Activated naive CD4-positive, alpha-beta T cell treated with anti-CD3 and anti-CD28 coated beads, Interleukin-2, amount 10 ng/mL, durations not matched to agents 7 days and 5 days (primary cell): ENCODE results near the gene DCHS2.

Experiments used
- CTCF ChIA-PET: fragments of 350-600 bp; sonication (Branson Sonifier 250); formaldehyde crosslinking; loops from one replicate; lab custom pipeline; 2021; ENCODE audit warnings: antibody characterized with exemption; lab: Charles Lee
- DNase-seq: peaks from one replicate; pipeline ENCODE4 v3.0.0-alpha.2; 2020
- H3K27ac Mint-ChIP-seq: one replicate; pipeline ENCODE4 v1.8.0; 2021; ENCODE audit warnings: mild to moderate bottlenecking, moderate library complexity, mixed read lengths
- H3K27me3 Mint-ChIP-seq: one replicate; pipeline ENCODE4 v1.8.0; 2021; ENCODE audit warnings: mild to moderate bottlenecking, mixed read lengths
- H3K36me3 Mint-ChIP-seq: one replicate; pipeline ENCODE4 v1.8.0; 2021; ENCODE audit warnings: mixed read lengths
- H3K4me1 Mint-ChIP-seq: one replicate; pipeline ENCODE4 v1.8.0; 2021; ENCODE audit warnings: mixed read lengths
- H3K4me3 Mint-ChIP-seq: one replicate; pipeline ENCODE4 v1.8.0; 2021; ENCODE audit warnings: mild to moderate bottlenecking, moderate library complexity, mixed read lengths
- H3K9me3 Mint-ChIP-seq: one replicate; pipeline ENCODE4 v1.8.0; 2021; ENCODE audit warnings: mixed read lengths

DCHS2 gene

DNA sequence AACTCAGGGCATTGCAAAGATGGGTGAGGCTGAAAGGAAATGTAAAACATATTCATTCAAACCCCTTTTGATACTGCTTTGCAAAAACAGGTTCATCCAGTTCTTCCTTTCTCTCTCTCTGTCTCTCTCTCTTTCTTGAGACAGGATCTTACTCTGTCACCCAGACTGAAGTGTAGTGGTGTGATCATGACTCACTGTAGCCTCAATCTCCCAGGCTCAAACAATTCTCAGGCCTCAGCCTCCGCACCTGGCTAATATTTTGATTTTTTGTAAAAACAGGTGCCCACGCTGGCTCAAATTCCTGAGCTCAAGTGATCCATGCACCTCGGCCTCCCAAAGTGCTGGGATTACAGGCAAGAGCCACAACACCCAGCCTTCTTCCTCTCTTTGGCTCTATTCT, 15.6 kb upstream of the DCHS2 start:
- peaks cover 15% of the 10 kb centered on the region for H3K27me3 Mint-ChIP-seq
- H3K36me3 Mint-ChIP-seq = no peaks in the 10 kb centered on the region
- no peaks in the 10 kb centered on the region for H3K4me1 Mint-ChIP-seq
- no peaks in the 10 kb centered on the region for H3K9me3 Mint-ChIP-seq
- H3K27ac Mint-ChIP-seq = no peak overlapping the region
- H3K4me3 Mint-ChIP-seq = no peak overlapping the region
- DNase-seq = no peak
- CTCF ChIA-PET = interaction anchor here (1.0 to 2.4 kb wide), 6 partner anchors 16 to 721 kb away, joined by 3 to 17 read pairs (median 6); no protein-coding TSS in a partner anchor

DNA sequence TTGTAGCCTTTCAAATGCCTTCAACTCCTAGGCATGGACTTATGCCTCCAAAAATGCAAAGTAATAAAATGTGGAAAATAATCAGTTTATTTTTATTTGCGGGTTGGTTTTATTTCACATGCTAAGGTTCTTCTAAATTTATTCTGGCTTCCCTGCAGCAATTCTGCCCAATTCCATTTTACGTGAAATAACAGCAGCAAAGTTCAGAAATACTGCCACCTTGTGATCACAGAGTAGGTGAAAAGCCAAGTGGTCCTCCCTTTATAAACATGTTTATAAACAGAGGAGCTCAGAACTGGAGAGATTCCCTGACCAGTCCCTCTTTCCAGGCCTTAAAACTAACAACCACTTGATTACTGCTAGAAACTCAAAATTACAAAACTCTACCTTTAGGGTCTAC, 14.7 kb upstream of the DCHS2 start:
- Mint-ChIP-seq H3K27me3 (peaks cover 15% of the 10 kb centered on the region), H3K4me3 (no peak overlapping the region), H3K4me1 (no peaks in the 10 kb centered on the region), H3K9me3 (no peaks in the 10 kb centered on the region), H3K36me3 (no peaks in the 10 kb centered on the region), H3K27ac (no peak overlapping the region)
- CTCF ChIA-PET = interaction anchor here (0.7 to 2.4 kb wide), 10 partner anchors 9 to 720 kb away, joined by 3 to 17 read pairs (median 4); no protein-coding TSS in a partner anchor
- DNase-seq = no peak

DNA sequence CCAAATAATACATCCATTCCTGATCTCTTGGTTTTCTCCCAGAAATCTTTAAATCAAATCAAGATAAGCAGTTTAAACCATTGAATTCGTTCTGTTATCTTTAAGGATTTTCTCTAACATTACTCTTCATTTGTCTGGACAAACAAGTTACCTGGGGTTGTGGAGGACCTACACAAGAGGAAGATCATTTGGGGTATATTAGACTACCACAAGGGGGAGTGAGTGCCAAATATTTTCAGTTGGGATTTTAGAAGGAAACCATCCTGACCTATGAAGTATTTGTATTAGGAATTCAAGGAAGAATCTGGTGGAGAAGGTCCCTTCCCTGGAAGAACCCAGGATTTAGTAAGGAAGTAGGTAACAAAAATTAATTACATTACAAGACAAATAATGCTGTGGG, 12.0 kb upstream of the DCHS2 start:
- Mint-ChIP-seq H3K4me1 (no peaks in the 10 kb centered on the region), H3K27ac (no peak overlapping the region), H3K4me3 (no peak overlapping the region), H3K9me3 (no peaks in the 10 kb centered on the region), H3K36me3 (no peaks in the 10 kb centered on the region), H3K27me3 (peaks cover 27% of the 10 kb centered on the region)
- no peak for DNase-seq
- CTCF ChIA-PET = interaction anchor here (0.7 to 1.0 kb wide), 4 partner anchors 10 to 137 kb away, joined by 3 to 4 read pairs (median 3); no protein-coding TSS in a partner anchor

DNA sequence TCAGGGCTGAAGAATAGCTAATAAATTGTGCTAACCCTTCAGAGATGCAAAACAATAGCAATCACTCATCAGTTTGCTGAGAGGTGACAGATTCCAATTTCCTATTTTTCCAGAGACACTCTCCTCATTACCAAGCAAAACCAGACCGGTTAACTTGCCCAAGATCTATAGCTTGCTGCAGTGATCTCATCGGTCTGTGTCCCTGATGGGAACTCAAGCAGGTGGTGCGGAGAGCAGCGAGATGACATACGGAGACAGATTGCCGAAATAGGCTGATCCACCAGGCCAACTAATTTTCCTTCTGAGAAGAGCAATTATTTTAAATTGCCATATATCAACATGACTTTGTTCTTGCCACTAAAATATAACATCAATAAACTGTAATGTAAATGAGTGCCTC, 10.5 kb upstream of the DCHS2 start:
- Mint-ChIP-seq H3K4me3 (no peak overlapping the region), H3K4me1 (no peaks in the 10 kb centered on the region), H3K27me3 (peaks cover 29% of the 10 kb centered on the region), H3K36me3 (no peaks in the 10 kb centered on the region), H3K27ac (no peak overlapping the region), H3K9me3 (no peaks in the 10 kb centered on the region)
- CTCF ChIA-PET = interaction anchor here (0.7 to 0.8 kb wide), 2 partner anchors 16 to 216 kb away, joined by 3 read pairs; no protein-coding TSS in a partner anchor
- no peak for DNase-seq

DNA sequence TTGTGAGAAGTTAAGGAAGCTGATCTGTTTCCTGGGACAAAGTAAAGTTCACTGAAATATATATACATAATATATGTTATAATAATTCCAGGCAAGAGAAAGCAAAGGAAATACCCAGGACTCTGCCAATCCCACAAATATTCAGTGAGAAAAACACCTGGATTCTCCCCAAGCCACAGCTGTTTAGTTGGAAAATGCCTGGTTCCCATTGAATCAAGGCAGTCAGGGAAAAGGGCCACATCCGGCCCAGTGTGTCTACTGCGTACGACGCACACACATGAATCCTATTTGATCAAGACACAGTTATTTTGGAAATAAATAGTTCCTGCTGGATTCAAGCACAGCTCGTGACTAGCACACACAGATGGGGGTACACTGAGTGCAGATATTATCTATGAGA, 6.3 kb upstream of the DCHS2 start:
- Mint-ChIP-seq H3K4me3 (no peak overlapping the region), H3K27ac (no peak overlapping the region), H3K9me3 (no peaks in the 10 kb centered on the region), H3K27me3 (peaks cover 43% of the 10 kb centered on the region), H3K4me1 (no peaks in the 10 kb centered on the region), H3K36me3 (no peaks in the 10 kb centered on the region)
- DNase-seq = no peak
- CTCF ChIA-PET = interaction anchor here (0.8 kb wide), 1 partner anchor 8 kb away, joined by 3 read pairs; no protein-coding TSS in a partner anchor

DNA sequence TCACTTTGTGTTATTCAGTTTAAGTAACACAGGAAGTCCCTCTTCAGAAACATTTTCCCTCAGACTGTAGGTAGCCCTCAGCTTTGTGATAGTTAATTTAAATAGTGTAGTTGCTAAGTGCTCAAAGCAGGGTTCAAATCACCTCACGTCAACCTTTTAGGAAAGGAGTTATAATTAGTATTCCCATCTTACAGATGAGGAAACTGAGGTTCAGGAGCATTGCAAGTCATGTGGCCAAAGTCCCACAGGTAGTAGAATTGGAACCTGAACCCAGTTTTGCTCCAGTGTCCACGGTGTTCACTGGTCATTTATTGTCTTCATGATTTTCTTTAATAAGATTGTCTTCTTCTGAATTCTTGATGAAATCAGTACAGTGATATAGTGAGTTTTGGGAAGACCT, 4.3 kb upstream of the DCHS2 start:
- Mint-ChIP-seq H3K4me1 (peaks cover 14% of the 10 kb centered on the region), H3K4me3 (no peak overlapping the region), H3K27me3 (peaks cover 55% of the 10 kb centered on the region), H3K9me3 (no peaks in the 10 kb centered on the region), H3K27ac (no peak overlapping the region), H3K36me3 (no peaks in the 10 kb centered on the region)
- DNase-seq = no peak
- CTCF ChIA-PET = no interaction called here

DNA sequence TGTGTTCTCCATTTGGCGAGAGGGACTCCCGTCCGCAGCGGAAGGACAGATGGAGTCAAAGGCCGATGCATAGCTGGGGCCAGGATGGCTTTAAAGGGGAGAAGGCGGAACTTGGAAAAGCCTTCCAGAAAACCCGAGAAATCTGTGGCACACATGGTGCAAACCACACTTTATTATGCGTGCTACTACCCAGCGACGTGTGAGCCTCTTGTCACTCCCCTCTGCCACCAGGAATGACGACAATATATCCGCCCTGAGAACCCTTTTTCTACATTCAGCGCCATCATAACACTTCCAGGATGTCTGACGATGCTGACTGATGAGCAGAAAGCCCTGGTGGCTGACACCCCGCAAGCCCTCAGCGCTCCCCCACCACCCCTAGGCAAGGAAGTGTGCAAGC, 689 bp upstream of the DCHS2 start:
- H3K27me3 Mint-ChIP-seq = peaks cover 74% of the 10 kb centered on the region
- H3K9me3 Mint-ChIP-seq = no peaks in the 10 kb centered on the region
- H3K36me3 Mint-ChIP-seq = no peaks in the 10 kb centered on the region
- peaks cover 18% of the 10 kb centered on the region for H3K4me1 Mint-ChIP-seq
- CTCF ChIA-PET = no interaction called here
- H3K4me3 Mint-ChIP-seq = peak overlapping the region; percentile 38
- H3K27ac Mint-ChIP-seq = no peak overlapping the region
- DNase-seq = no peak

DNA sequence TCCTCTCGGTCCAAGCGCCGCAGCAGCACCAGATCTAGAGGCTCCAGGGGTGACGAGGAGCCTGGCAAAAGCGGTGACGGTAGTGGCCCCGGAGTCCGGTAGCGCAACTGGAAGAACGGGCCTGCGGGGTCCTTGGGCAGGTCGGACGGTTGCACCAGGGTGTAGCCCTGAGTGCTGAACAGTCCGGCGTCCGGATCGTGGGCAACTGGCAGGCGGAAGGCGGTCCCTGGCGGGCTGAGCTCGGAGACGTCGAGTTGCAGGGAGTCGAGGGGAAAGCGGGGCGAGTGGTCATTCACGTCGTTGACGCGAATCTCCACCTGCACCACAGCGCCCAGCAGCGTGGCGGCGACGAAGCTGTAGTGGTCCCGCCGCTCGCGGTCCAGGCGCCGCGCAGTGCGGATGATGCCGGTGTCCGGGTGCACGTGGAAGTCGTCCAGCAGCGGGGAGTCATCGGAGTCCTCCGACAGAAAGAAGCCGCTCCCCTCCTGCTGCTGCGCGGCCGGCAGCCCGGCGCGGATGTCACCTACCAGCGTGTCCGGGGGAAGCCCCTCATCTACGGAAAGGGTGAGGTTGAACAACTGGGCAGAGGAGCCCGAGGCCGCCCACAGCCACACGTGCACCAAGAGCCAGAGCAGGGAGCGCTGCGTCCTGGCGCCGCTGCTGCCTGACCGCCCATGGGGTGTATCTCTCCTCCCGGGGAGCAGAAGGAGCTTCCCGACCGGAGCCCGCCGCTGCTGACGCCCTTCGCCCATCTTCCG, 837 bp downstream of the DCHS2 start:
- Mint-ChIP-seq H3K27me3 (peaks cover 64% of the 10 kb centered on the region), H3K27ac (peak overlapping the region; percentile 52), H3K36me3 (no peaks in the 10 kb centered on the region), H3K4me1 (peaks cover 18% of the 10 kb centered on the region), H3K4me3 (peak overlapping the region; percentile 55), H3K9me3 (no peaks in the 10 kb centered on the region)
- CTCF ChIA-PET = interaction anchor here (1.0 kb wide), 1 partner anchor 15 kb away, joined by 3 read pairs; no protein-coding TSS in a partner anchor
- DNase-seq = no peak

DNA sequence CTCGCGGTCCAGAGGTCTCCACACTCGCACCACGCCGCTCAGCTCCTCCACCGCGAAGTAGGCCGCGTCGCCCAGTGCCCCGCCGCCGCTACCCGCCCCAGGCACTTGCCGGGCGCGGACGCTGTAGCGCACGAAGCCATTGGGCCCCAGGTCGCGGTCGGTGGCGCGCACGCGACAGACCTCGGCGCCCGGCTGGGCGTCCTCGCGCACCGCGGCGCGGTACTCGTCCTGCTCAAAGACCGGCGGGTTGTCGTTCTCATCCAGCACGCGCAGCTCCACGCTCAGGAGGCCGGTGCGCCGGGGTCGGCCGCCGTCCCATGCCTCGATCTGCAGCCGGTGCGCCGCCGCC, 1.4 kb downstream of the DCHS2 start:
- peaks cover 18% of the 10 kb centered on the region for H3K4me1 Mint-ChIP-seq
- H3K9me3 Mint-ChIP-seq = no peaks in the 10 kb centered on the region
- peak overlapping the region; percentile 55 for H3K4me3 Mint-ChIP-seq
- H3K27ac Mint-ChIP-seq = no peak overlapping the region
- CTCF ChIA-PET = no interaction called here
- H3K36me3 Mint-ChIP-seq = no peaks in the 10 kb centered on the region
- DNase-seq = no peak
- H3K27me3 Mint-ChIP-seq = peaks cover 64% of the 10 kb centered on the region

DNA sequence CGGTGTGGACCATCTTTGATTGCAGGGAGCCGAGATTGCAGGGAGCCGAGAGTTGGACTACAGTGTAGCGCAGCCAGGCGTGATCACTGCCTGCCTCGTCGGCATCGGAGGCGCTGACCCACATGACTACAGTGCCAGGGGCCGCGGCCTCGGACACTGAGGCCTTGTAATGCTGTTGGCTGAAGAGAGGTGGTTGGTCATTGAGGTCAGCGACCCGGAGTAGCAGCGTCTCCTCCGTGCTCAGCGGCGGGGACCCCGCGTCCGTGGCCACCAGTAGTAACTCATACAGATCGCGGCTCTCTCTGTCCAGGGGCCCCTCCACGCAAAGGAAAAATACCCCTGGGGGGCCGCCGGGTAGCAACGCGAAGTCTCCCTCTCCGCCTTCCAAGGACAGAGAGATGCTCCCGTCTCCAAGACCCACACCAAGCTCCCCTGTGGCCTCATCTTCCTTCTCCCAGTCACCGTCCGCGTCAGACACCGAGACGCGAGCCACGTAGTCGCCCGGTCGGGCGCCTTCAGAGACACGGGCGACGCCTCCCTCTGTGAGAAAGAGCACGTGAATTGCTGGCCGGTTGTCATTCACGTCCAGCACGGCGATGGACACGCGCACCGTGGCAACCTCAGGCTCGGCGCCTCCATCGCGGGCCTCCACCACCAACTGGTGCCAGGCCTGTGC, 1.9 kb downstream of the DCHS2 start:
- Mint-ChIP-seq H3K9me3 (no peaks in the 10 kb centered on the region), H3K36me3 (no peaks in the 10 kb centered on the region), H3K4me1 (peaks cover 18% of the 10 kb centered on the region), H3K4me3 (no peak overlapping the region), H3K27ac (no peak overlapping the region), H3K27me3 (peaks cover 64% of the 10 kb centered on the region)
- DNase-seq = no peak
- CTCF ChIA-PET = no interaction called here

DNA sequence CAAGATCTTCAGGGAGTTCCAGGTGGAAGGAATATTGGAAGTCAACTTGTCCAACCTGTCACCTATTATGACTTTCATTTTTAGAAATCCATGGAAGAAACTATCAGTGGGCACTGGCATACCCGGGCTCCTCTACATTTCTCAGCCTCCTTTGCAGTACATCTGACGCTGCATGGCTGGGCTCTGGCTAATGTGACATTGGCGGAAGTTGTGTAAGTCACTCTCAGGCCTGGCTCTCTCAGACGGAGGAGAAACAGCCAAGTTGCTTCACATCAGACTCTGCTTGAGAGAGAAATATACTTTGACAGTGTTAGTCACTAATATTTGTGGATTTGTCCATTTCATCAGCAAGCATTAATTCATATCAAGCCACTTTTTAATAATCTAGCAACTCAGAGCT, 4.5 kb downstream of the DCHS2 start:
- Mint-ChIP-seq H3K27ac (no peak overlapping the region), H3K36me3 (no peaks in the 10 kb centered on the region), H3K4me3 (no peak overlapping the region), H3K27me3 (peaks cover 44% of the 10 kb centered on the region), H3K4me1 (peaks cover 13% of the 10 kb centered on the region), H3K9me3 (no peaks in the 10 kb centered on the region)
- DNase-seq = no peak
- CTCF ChIA-PET = no interaction called here

DNA sequence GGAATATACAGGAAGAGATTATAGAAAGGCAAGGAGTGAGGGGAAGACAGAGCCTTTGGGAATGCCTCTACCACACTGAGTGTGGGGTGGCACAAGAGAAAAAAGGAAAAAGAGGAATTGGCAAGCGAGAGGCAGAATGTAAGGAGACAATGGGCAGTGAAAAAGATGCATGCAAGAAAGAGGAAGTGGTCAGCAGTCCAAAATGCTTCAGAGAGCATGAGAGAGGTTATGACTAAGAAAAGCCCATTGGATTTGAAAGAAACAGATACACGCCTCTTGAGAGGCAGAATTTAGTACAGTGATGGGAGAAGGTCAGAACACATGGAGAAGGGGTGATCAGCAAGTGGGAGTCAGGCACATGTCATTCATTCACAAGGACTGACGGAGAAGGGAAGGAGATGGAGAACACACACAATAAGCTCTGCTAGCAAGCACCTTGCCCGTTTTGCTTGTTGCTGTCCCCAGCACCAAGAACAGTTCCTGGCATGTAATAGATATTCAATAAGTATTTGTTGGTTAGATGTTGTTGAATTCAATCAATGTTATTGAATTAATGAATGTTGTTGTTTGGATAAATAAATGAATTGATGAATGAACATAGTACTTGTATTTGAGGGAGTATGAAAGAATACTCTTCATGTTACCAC, 6.3 kb downstream of the DCHS2 start:
- Mint-ChIP-seq H3K27ac (no peak overlapping the region), H3K27me3 (peaks cover 25% of the 10 kb centered on the region), H3K4me1 (no peaks in the 10 kb centered on the region), H3K4me3 (no peak overlapping the region), H3K36me3 (no peaks in the 10 kb centered on the region), H3K9me3 (no peaks in the 10 kb centered on the region)
- DNase-seq = no peak
- CTCF ChIA-PET = interaction anchor here (0.7 kb wide), 2 partner anchors 69 to 128 kb away, joined by 3 read pairs; no protein-coding TSS in a partner anchor

DNA sequence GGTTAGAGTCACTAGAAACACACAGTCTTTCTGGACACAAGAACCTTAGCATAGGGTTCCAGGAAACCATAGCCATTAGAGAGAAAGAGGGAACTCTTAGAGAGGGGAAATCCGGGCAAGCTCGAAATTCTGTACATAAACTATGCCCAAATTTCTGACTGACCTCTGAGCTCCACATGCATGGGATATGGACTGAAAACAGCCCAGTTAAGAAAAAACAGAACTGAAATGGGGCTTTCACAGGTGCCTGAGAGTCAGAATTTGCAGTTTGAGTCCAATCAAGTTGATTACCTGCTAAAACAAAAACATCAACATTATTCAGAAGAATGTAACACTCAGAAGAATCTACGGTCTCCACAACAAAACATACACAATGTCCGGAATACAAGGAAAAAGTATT, 13.1 kb downstream of the DCHS2 start:
- DNase-seq = no peak
- H3K4me3 Mint-ChIP-seq = no peak overlapping the region
- H3K9me3 Mint-ChIP-seq = no peaks in the 10 kb centered on the region
- H3K27ac Mint-ChIP-seq = no peak overlapping the region
- CTCF ChIA-PET = no interaction called here
- H3K27me3 Mint-ChIP-seq = peaks cover 5% of the 10 kb centered on the region
- H3K36me3 Mint-ChIP-seq = no peaks in the 10 kb centered on the region
- H3K4me1 Mint-ChIP-seq = no peaks in the 10 kb centered on the region

DNA sequence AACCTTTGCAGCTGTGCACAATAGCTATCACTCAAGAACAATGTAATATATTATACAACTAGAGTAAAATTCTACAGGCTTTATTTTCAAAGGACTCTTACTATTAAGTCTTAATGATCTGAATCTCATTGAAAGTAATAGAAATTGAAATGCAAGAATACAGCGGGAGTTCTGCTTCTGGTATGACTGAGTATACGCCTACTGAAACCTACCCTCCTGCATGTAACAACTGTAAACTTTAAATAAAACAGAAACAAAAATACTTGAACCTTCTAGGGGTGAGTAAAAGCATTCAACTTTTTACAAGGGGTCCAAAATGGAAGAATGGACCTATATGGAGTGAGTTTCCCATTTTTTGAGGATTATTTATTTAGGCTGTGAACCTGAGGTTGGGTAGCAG, 13.5 kb downstream of the DCHS2 start:
- Mint-ChIP-seq H3K27ac (no peak overlapping the region), H3K36me3 (no peaks in the 10 kb centered on the region), H3K27me3 (peaks cover 9% of the 10 kb centered on the region), H3K4me1 (no peaks in the 10 kb centered on the region), H3K9me3 (no peaks in the 10 kb centered on the region), H3K4me3 (no peak overlapping the region)
- DNase-seq = no peak
- CTCF ChIA-PET = no interaction called here
